Transverse colon (tissue), 4 donors: Measurements from ENCODE around the gene ELAVL3. TPM values are rescaled to one million over a fixed set of nuclear protein-coding genes. Genes with fewer than 3 reads are reported as not detected.

ENCODE experiments used
- DNase-seq: peaks from one replicate; pipeline ENCODE4 v3.0.0-alpha.2; 2019
- H3K27ac ChIP-seq, 4 donors: fragments of 200-600 bp; sonication (generic); 2 replicates each; pipeline ENCODE4 v1.5.1; 2016 to 2018; ENCODE audit warnings: inconsistent platforms in 4 of 4
- H3K27me3 ChIP-seq: fragments of 200-600 bp; sonication (generic); 2 replicates; pipeline ENCODE4 v1.5.1; 2017; ENCODE audit warnings: inconsistent platforms
- H3K36me3 ChIP-seq, 4 donors: fragments of 200-600 bp; sonication (generic); 2 replicates each; pipeline ENCODE4 v1.5.1; 2017 to 2019; ENCODE audit warnings: inconsistent platforms in 4 of 4
- H3K4me1 ChIP-seq, 4 donors: fragments of 200-600 bp; sonication (generic); 2 replicates each; pipeline ENCODE4 v1.5.1; 2017 to 2020; ENCODE audit warnings: inconsistent platforms in 4 of 4
- H3K4me3 ChIP-seq, 4 donors: fragments of 200-600 bp; sonication (generic); 1 replicate in 1 of 4; 2 replicates in 3 of 4; pipeline versions ENCODE4 v1.5.1 to v1.6.1; 2017 to 2019; ENCODE audit warnings: inconsistent platforms in 4 of 4
- H3K9me3 ChIP-seq, 2 donors: fragments of 200-600 bp; sonication (generic); 2 replicates each; pipeline ENCODE4 v1.5.1; 2017 to 2019; ENCODE audit warnings: inconsistent platforms in 2 of 2
- CTCF ChIP-seq, 5 experiments: fragments of 200-600 bp in 3 of 5; fragments of 450-650 bp in 2 of 5; sonication (generic) in 3 of 5; IDR thresholded peaks; 1 replicate in 2 of 5; 2 replicates in 3 of 5; pipeline ENCODE4 v1.5.1; 2016 to 2017; ENCODE audit warnings: antibody characterized with exemption in 5 of 5, inconsistent platforms in 3 of 5, mild to moderate bottlenecking in 2 of 5, moderate library complexity in 1 of 5
- EP300 ChIP-seq: sonication (generic); formaldehyde crosslinking; IDR thresholded peaks from one replicate; pipeline ENCODE4 v1.6.1; 2017; ENCODE audit warnings: antibody characterized with exemption, low read depth
- POLR2A ChIP-seq: fragments of 450-650 bp; IDR thresholded peaks from one replicate; pipeline ENCODE4 v1.6.1; 2016; ENCODE audit warnings: antibody characterized with exemption, mild to moderate bottlenecking, moderate library complexity
- POLR2AphosphoS5 ChIP-seq, 3 donors: sonication (generic); formaldehyde crosslinking; IDR thresholded peaks; one replicate each; pipeline ENCODE4 v1.6.1; 2016; ENCODE audit warnings: antibody characterized with exemption in 3 of 3
- WGBS, 2 donors: methylation state at CpG; one replicate each; pipeline ENCODE4 v1.1.5; 2018; ENCODE audit warnings: low coverage in 1 of 2; 5-methylcytosine and 5-hydroxymethylcytosine counted together
- in situ Hi-C, 4 donors: fragments of 200-750 bp; cut with MboI; loops; one replicate each; pipeline versions ENCODE4 v1.15.0 to v1.15.1; 2017; ENCODE audit warnings: low sequenced_read_pairs in 3 of 4, low pct_ligation_motif_present in 1 of 4, low pct_unique_long_range_greater_than_20kb in 1 of 4
- intact Hi-C: fragments of 100-400 bp; cut with DNase I; formaldehyde crosslinking; loops from one replicate; pipeline ENCODE4 v1.15.1; 2023; ENCODE audit warnings: low total_unique reads
- total RNA-seq, 4 donors: library from RNA; depleted of rRNA; stranded (reverse); fragments of >200 nt; gene quantifications; one replicate each; pipeline ENCODE4 v1.1.0, GENCODE V29; 2016

ELAVL3 gene
- total RNA-seq, 4 donors from 2014 or later = 0.27 to 3.2 (median 1.3) TPM; not detected in 1

GRCh38 chr19:11479898-11480714, 740 bp downstream of the ELAVL3 start:
- intact Hi-C loops = loop anchor here (10.0 kb wide), 1 partner anchor 175 kb away; no protein-coding TSS in a partner anchor

GRCh38 chr19:11479090-11479897, 1.6 kb downstream of the ELAVL3 start:
- in situ Hi-C loops = loop anchor here in 3 of 4 donors (10.0 to 25.0 kb wide), 3 partner anchors 92 to 194 kb away; partner anchors contain the start of genes EPOR (in 1 of the 3) and TSPAN16 (in 1 of the 3)
- DNase-seq = peak; percentile 26
- H3K4me3 ChIP-seq = peak overlapping the region in 1 of 4 donors; percentile 11

More at GRCh38 chr19:11479898-11480714, 740 bp downstream of the ELAVL3 start:
- no peak for TF ChIP-seq CTCF (IDR thresholded peaks at IDR 0.05)
- no peak for TF ChIP-seq POLR2AphosphoS5 (IDR thresholded peaks at IDR 0.05)
- TF ChIP-seq POLR2A = no peak
- no peak for TF ChIP-seq EP300
- Histone ChIP-seq H3K4me1 (peaks cover 7 to 32% (median 26%) of the 10 kb centered on the region in 4 donors), H3K9me3 (no peaks in the 10 kb centered on the region), H3K27me3 (peaks cover 56% of the 10 kb centered on the region), H3K36me3 (no peaks in the 10 kb centered on the region), H3K4me3 (peak overlapping the region in 1 of 4 donors; percentile 11), H3K27ac (no peak overlapping the region)
- in situ Hi-C loops = loop anchor here in 3 of 4 donors (10.0 to 25.0 kb wide), 3 partner anchors 93 to 195 kb away; partner anchors contain the start of genes EPOR (in 1 of the 3) and TSPAN16 (in 1 of the 3)
- 19% methylated on average over 47 of the region's 86 CpGs; no CpG with 5 or more reads in 1 of the 2 donors for WGBS, 2 donors
- DNase-seq = no peak

GRCh38 chr19:11478167-11479089, 2.4 kb downstream of the ELAVL3 start:
- Histone ChIP-seq H3K27me3 (peaks cover 49% of the 10 kb centered on the region), H3K36me3 (no peaks in the 10 kb centered on the region), H3K9me3 (no peaks in the 10 kb centered on the region), H3K4me3 (no peak overlapping the region), H3K27ac (no peak overlapping the region), H3K4me1 (peaks cover 7 to 32% (median 26%) of the 10 kb centered on the region in 4 donors)
- DNase-seq = no peak
- 56 to 63% methylated on average over 4 to 19 of the region's 19 CpGs for WGBS, 2 donors
- intact Hi-C loops (loop anchor here (10.0 kb wide), 1 partner anchor 174 kb away; no protein-coding TSS in a partner anchor), in situ Hi-C loops (loop anchor here in 3 of 4 donors (10.0 to 25.0 kb wide), 3 partner anchors 91 to 194 kb away; partner anchors contain the start of genes EPOR (in 1 of the 3) and TSPAN16 (in 1 of the 3))
- TF ChIP-seq EP300 (no peak), CTCF (IDR thresholded peaks at IDR 0.05) (no peak), POLR2AphosphoS5 (IDR thresholded peaks at IDR 0.05) (no peak), POLR2A (no peak)

More at GRCh38 chr19:11479090-11479897, 1.6 kb downstream of the ELAVL3 start:
- intact Hi-C loops = loop anchor here (10.0 kb wide), 1 partner anchor 174 kb away; no protein-coding TSS in a partner anchor
- Histone ChIP-seq H3K27ac (no peak overlapping the region), H3K9me3 (no peaks in the 10 kb centered on the region), H3K36me3 (no peaks in the 10 kb centered on the region), H3K27me3 (peaks cover 56% of the 10 kb centered on the region), H3K4me1 (peaks cover 7 to 32% (median 26%) of the 10 kb centered on the region in 4 donors)
- WGBS, 2 donors = 39% methylated on average over 59 of the region's 62 CpGs; no CpG with 5 or more reads in 1 of the 2 donors
- TF ChIP-seq CTCF (IDR thresholded peaks at IDR 0.05) (no peak), POLR2A (no peak), EP300 (no peak), POLR2AphosphoS5 (IDR thresholded peaks at IDR 0.05) (no peak)
